HFF-Myc (cell line): ENCODE results near the gene STK24.
A peak's percentile ranks its signal among the peaks of the same experiment; 100 is the strongest.

ENCODE experiments used
- DNase-seq: peaks from one replicate; pipeline ENCODE4 v3.0.0-alpha.2; 2011; ENCODE audit warnings: low read depth; ENCODE audit errors: extremely low read depth
- H3K4me3 ChIP-seq: replicated peaks from 2 replicates; pipeline ENCODE4 v1.5.1; 2011; ENCODE audit warnings: low read depth, mild to moderate bottlenecking, control low read depth, low read length
- CTCF ChIP-seq: IDR thresholded peaks from 2 replicates; pipeline ENCODE4 v1.5.1; 2012; ENCODE audit warnings: mild to moderate bottlenecking, low read depth, low read length, control low read depth; ENCODE audit errors: missing control alignments

Gene STK24

GRCh38 chr13:98539666-98540065 lies 37.2 kb downstream of the STK24 start:
- no peak for TF ChIP-seq CTCF
- DNase-seq: peak; percentile 78
- H3K4me3 ChIP-seq: no peak overlapping the region

GRCh38 chr13:98538876-98539275 lies 38.0 kb downstream of the STK24 start:
- no peak overlapping the region for H3K4me3 ChIP-seq
- no peak for DNase-seq
- TF ChIP-seq CTCF: no peak

- H3K4me3 ChIP-seq: no peak overlapping the region
- TF ChIP-seq CTCF: no peak
- DNase-seq: no peak
Measured at GRCh38 chr13:98537740-98538139, 39.2 kb downstream of the STK24 start.

GRCh38 chr13:98537306-98537705 lies 39.6 kb downstream of the STK24 start:
- TF ChIP-seq CTCF: no peak
- no peak for DNase-seq
- no peak overlapping the region for H3K4me3 ChIP-seq

GRCh38 chr13:98536729-98537128 lies 40.2 kb downstream of the STK24 start:
- no peak overlapping the region for H3K4me3 ChIP-seq
- TF ChIP-seq CTCF: no peak
- DNase-seq: no peak

- TF ChIP-seq CTCF: no peak
- no peak for DNase-seq
- no peak overlapping the region for H3K4me3 ChIP-seq
Measured at GRCh38 chr13:98535501-98536354, 41.2 kb downstream of the STK24 start.
